Measurements from ENCODE around the gene MRPL51. TPM values are rescaled to one million over a fixed set of nuclear protein-coding genes. Genes with fewer than 3 reads are reported as not detected.

Gene MRPL51
- total and polyA plus RNA-seq, 2 donors (not counting 3 experiments of a cell fraction or from before 2014, with no cell fraction given), result 147 to 273 TPM

DNA sequence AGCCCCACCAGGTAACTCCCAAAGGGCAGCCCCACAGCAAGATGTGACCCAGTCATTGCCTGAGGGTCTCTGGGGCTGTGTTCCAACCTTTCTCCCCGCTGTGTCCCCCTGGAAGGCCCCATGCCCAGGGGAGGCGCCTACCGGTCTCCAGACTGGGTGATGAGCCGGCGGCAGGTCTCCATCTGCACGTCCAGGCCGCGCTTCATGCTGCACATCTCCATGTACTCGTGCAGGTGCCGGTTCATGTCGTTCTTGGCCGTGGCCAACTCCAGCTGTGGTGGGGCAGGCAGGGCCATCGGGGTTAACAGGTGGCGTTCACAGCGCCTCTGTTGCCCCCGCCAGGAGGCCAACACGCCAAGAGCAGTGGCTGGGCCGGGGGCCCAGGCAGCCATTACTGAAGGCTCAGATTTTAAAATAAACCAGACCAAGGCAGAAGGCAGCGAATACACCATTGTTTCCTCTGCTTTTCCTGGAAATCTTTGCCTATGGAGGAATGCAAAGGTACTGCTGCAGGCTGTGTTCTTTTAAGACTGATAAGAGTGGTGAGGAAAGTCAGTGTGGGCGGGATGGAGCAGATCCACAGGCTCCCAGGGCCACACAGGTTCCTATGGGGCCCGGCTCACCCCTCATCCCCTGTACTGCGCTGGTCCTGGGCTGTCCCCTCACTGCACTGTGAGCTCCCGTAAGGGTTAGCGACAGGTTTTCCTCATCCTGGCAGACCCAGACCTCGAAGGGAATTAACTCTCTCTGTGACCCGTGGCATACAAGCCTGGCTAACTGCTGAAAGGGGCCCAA is 48.5 kb upstream of the MRPL51 start:
- H2AFZ ChIP-seq (ENCODE audit: low read depth, low read length), result no peak overlapping the region
- no peaks in the 10 kb centered on the region for H3K9me1 ChIP-seq (replicated peaks; ENCODE audit: control insufficient read depth, extremely low read depth, insufficient read depth, low read length)
- H4K20me1 ChIP-seq (replicated peaks; ENCODE audit: control insufficient read depth, extremely low read depth, insufficient read depth, low read length), result no peaks in the 10 kb centered on the region
- H3K27ac ChIP-seq (ENCODE audit: insufficient read depth, low read depth, low read length), result no peak overlapping the region
- CTCF ChIA-PET, result interaction anchor here (1.6 to 7.0 kb wide), 2 partner anchors 9 to 117 kb away, joined by 5 to 145 read pairs; partner anchors contain the start of gene IFFO1
- H3K36me3 ChIP-seq (ENCODE audit: control insufficient read depth in 2 of 2, extremely low read depth in 1 of 2, insufficient read depth in 2 of 2, low read length in 2 of 2), result peaks cover 17 to 30% of the 10 kb centered on the region in 2 experiments
- H3K9ac ChIP-seq (replicated peaks; ENCODE audit: extremely low read depth, insufficient read depth, low read length), result no peak overlapping the region
- no peaks in the 10 kb centered on the region for H3K9me3 ChIP-seq (replicated peaks; ENCODE audit: control insufficient read depth, insufficient read depth, low read length)
- no peaks in the 10 kb centered on the region for H3K27me3 ChIP-seq (ENCODE audit: control insufficient read depth in 2 of 2, insufficient read depth in 2 of 2, low read length in 2 of 2)
- FAIRE-seq, result no peak
- dilution Hi-C loops (cut with MboI; ENCODE audit: extremely low pct_ligation_motif_present, low sequenced_read_pairs), result no loop called here
- TF ChIP-seq POLR2AphosphoS5 (IDR thresholded peaks at IDR 0.05; ENCODE audit: insufficient read depth, low read depth, low read length), result no peak
- TF ChIP-seq JUN (IDR thresholded peaks at IDR 0.05; ENCODE audit: borderline replicate concordance, insufficient read depth, insufficient read length, low read depth), result no peak
- no peak for TF ChIP-seq MYC (IDR thresholded peaks at IDR 0.05; ENCODE audit: low read depth, low read length)
- no peak for TF ChIP-seq FOS (IDR thresholded peaks at IDR 0.05; ENCODE audit: borderline replicate concordance, insufficient read depth, low read length)
- TF ChIP-seq, protein P1, sequence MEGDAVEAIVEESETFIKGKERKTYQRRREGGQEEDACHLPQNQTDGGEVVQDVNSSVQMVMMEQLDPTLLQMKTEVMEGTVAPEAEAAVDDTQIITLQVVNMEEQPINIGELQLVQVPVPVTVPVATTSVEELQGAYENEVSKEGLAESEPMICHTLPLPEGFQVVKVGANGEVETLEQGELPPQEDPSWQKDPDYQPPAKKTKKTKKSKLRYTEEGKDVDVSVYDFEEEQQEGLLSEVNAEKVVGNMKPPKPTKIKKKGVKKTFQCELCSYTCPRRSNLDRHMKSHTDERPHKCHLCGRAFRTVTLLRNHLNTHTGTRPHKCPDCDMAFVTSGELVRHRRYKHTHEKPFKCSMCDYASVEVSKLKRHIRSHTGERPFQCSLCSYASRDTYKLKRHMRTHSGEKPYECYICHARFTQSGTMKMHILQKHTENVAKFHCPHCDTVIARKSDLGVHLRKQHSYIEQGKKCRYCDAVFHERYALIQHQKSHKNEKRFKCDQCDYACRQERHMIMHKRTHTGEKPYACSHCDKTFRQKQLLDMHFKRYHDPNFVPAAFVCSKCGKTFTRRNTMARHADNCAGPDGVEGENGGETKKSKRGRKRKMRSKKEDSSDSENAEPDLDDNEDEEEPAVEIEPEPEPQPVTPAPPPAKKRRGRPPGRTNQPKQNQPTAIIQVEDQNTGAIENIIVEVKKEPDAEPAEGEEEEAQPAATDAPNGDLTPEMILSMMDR (IDR thresholded peaks at IDR 0.05; ENCODE audit: extremely low read depth in 1 of 2, insufficient read depth in 1 of 2, low read depth in 1 of 2, low read length in 2 of 2), result no peak
- no peak for TF ChIP-seq EZH2 (IDR thresholded peaks at IDR 0.05; ENCODE audit: borderline replicate concordance, low read depth, low read length, severe bottlenecking)
- TF ChIP-seq, protein P2, sequence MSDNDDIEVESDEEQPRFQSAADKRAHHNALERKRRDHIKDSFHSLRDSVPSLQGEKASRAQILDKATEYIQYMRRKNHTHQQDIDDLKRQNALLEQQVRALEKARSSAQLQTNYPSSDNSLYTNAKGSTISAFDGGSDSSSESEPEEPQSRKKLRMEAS (IDR thresholded peaks at IDR 0.05; ENCODE audit: insufficient read depth, insufficient read length), result no peak
- TF ChIP-seq POLR2A (IDR thresholded peaks at IDR 0.05; ENCODE audit: low read depth, low read length), result no peak
- no peak for TF ChIP-seq GATA2 (IDR thresholded peaks at IDR 0.05; ENCODE audit: insufficient read depth, insufficient read length, low read depth, low read length)
- BruUV-seq (replicated peaks), result no TSS peak
- POLR2A ChIA-PET, result no interaction called here
- H3K79me2 ChIP-seq (ENCODE audit: control insufficient read depth, insufficient read depth, low read length), result peaks cover 8% of the 10 kb centered on the region
- H3K4me1 ChIP-seq (ENCODE audit: control insufficient read depth, extremely low read depth, insufficient read depth, low read length), result peaks cover 31% of the 10 kb centered on the region
- DNase-seq (ENCODE audit: low read depth, low spot score), result no peak
- intact Hi-C loops (cut with micrococcal nuclease), result no loop called here
- no peak overlapping the region for H3K4me3 ChIP-seq (replicated peaks in 1 of 3; ENCODE audit: insufficient read depth in 1 of 3, low read depth in 1 of 3, low read length in 3 of 3)
- no peak overlapping the region for H3K4me2 ChIP-seq (ENCODE audit: insufficient read depth, low read length)

Measured in endothelial cell of umbilical vein (primary cell).